ENCODE measurements around the gene PARD3B.

The PARD3B gene

DNA sequence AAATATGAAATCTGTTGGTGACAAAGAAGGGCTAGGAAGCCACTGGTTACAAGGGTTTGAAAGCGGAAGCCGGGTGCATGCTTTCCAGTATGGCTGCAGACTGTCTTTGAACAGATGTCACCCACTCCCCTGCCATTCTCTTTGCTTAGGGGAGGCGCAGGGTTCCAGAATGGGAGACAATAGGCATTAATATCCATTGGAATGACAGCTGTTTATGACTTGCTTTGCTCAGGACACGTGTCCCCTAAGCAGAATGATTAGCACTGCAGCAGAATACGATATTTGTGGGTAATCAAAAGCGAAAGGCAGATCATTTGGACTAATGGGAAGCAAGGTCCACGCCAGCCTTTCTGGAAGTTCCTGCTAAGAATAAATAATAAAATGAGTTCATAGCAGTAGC is 1111.2 kb downstream of the PARD3B start:
- FAIRE-seq (no peak), DNase-seq (ENCODE audit: insufficient read length, low spot score) (no peak)
- TF ChIP-seq POLR2AphosphoS5 (IDR thresholded peaks at IDR 0.05; ENCODE audit: low read depth, low read length), result no peak
- TF ChIP-seq TAF1 (IDR thresholded peaks at IDR 0.05; ENCODE audit: low read depth, low read length), result no peak
- TF ChIP-seq PAX5 (IDR thresholded peaks at IDR 0.05; ENCODE audit: insufficient read depth, low read length, severe bottlenecking), result no peak
- TF ChIP-seq POLR2A (IDR thresholded peaks at IDR 0.05; ENCODE audit: low read depth, low read length), result no peak
- TF ChIP-seq POU2F2 (IDR thresholded peaks at IDR 0.05; ENCODE audit: low read depth, low read length), result no peak
- no peak for TF ChIP-seq SPI1 (IDR thresholded peaks at IDR 0.05; ENCODE audit: low read depth, low read length)

DNA sequence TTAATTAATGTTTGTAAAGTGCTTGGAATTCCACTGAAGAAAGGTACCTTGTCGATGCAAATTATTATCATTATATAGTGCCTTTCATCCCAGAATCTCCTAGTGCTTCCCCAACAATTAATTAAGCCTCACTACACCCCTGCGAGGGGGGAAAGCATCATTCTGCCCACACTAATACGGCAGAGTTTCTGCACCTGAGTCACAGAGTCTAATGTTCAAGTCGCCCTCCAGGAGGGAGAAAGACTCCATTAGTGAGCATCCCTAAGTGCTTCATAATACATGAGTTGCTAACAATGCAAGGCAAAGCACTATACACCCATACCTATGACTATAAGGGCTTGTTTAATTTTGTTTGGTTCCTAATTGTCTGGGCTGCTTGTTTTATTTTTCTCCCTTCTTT is 1111.7 kb downstream of the PARD3B start:
- FAIRE-seq, result no peak
- TF ChIP-seq POU2F2 (IDR thresholded peaks at IDR 0.05; ENCODE audit: low read depth, low read length), result no peak
- no peak for TF ChIP-seq PAX5 (IDR thresholded peaks at IDR 0.05; ENCODE audit: insufficient read depth, low read length, severe bottlenecking)
- TF ChIP-seq POLR2AphosphoS5 (IDR thresholded peaks at IDR 0.05; ENCODE audit: low read depth, low read length), result no peak
- TF ChIP-seq POLR2A (IDR thresholded peaks at IDR 0.05; ENCODE audit: low read depth, low read length), result no peak
- TF ChIP-seq SPI1 (IDR thresholded peaks at IDR 0.05; ENCODE audit: low read depth, low read length), result no peak
- no peak for DNase-seq (ENCODE audit: insufficient read length, low spot score)

DNA sequence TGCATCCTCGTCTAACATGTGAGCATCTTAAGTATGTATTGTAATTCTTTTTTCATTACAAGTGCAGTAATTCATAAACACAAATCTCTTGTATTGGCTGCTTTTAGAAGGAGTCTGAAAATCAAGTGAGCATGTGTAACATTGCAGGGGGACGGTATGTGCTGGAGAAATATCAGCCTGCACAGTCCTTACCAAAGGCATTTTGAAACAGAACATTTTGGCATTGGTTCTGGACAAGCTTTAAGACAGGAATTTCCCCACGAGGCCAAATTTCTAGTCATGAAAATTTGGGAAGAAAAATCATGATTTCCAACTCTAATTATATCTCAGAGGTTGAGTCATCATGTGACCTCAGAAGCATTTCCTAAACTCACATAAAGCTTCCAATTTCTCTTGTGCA is 1112.3 kb downstream of the PARD3B start:
- DNase-seq (ENCODE audit: insufficient read length, low spot score) (no peak), FAIRE-seq (no peak)
- no peak for TF ChIP-seq POU2F2 (IDR thresholded peaks at IDR 0.05; ENCODE audit: low read depth, low read length)
- TF ChIP-seq SPI1 (IDR thresholded peaks at IDR 0.05; ENCODE audit: low read depth, low read length), result no peak
- TF ChIP-seq TAF1 (IDR thresholded peaks at IDR 0.05; ENCODE audit: low read depth, low read length), result no peak
- no peak for TF ChIP-seq POLR2A (IDR thresholded peaks at IDR 0.05; ENCODE audit: low read depth, low read length)
- no peak for TF ChIP-seq PAX5 (IDR thresholded peaks at IDR 0.05; ENCODE audit: insufficient read depth, low read length, severe bottlenecking)
- no peak for TF ChIP-seq POLR2AphosphoS5 (IDR thresholded peaks at IDR 0.05; ENCODE audit: low read depth, low read length)

DNA sequence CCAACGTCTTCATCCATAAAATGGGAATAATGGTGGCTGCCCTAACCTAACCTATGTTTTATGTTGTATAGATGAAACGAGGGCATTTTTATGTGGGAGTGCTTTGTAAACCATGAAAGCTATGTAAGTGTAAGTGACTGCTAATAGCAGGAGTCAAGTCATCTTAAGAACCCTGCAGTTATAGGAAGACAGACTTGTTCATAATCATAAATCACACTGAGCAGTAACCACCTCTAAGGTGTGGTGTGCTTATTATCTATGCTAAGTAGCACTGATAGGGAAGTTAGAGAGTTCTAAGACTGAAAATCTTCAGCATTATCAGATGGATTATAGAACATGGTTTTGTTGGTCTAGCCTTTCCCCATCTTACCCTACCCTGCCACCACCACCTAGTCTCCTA is 1112.8 kb downstream of the PARD3B start:
- FAIRE-seq, result no peak
- no peak for TF ChIP-seq POU2F2 (IDR thresholded peaks at IDR 0.05; ENCODE audit: low read depth, low read length)
- no peak for TF ChIP-seq POLR2AphosphoS5 (IDR thresholded peaks at IDR 0.05; ENCODE audit: low read depth, low read length)
- TF ChIP-seq PAX5 (IDR thresholded peaks at IDR 0.05; ENCODE audit: insufficient read depth, low read length, severe bottlenecking), result no peak
- TF ChIP-seq POLR2A (IDR thresholded peaks at IDR 0.05; ENCODE audit: low read depth, low read length), result no peak
- TF ChIP-seq TAF1 (IDR thresholded peaks at IDR 0.05; ENCODE audit: low read depth, low read length), result no peak
- no peak for TF ChIP-seq SPI1 (IDR thresholded peaks at IDR 0.05; ENCODE audit: low read depth, low read length)
- no peak for DNase-seq (ENCODE audit: insufficient read length, low spot score)

DNA sequence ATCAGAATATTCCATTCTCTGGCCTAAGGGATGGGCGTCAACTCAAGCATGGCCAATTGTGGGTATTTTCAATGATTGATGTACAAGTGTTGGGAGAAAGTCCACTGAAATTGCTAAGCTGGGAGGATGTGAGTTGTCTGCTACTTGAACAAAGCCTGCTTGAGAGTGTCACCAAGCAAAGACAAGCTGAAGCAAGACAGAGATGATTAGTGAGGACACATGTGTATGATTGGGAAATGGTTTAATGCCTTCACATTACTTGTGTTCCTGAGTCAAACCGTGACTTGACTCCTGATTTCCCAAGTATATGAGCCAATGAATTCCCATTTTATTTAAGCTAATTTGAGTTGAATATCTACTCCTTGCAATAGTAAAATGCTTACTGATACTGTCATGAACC is 1113.3 kb downstream of the PARD3B start:
- DNase-seq (ENCODE audit: insufficient read length, low spot score) (no peak), FAIRE-seq (peak; percentile 56)
- no peak for TF ChIP-seq POLR2AphosphoS5 (IDR thresholded peaks at IDR 0.05; ENCODE audit: low read depth, low read length)

DNA sequence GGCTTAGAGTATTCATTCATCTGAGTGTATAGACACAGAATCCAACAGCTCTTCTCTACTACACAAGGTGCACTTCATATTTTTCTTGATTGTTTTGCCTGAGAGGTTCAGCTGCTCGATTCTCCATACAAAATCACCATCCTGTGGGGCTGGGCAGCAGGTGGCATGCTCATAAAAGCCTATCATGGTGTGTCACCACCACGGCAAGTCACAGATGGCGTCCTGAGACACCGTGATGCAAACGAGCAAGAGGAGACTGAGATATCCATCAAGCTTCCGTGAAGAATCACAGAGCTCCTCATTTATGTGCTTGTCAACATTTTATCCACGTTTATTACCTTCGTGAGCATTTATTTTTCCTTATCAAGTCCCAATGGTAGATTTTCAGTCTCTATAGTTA is 1114.6 kb downstream of the PARD3B start:
- no peak for DNase-seq (ENCODE audit: insufficient read length, low spot score)
- no peak for FAIRE-seq
- TF ChIP-seq POU2F2 (IDR thresholded peaks at IDR 0.05; ENCODE audit: low read depth, low read length), result no peak
- no peak for TF ChIP-seq SPI1 (IDR thresholded peaks at IDR 0.05; ENCODE audit: low read depth, low read length)
- no peak for TF ChIP-seq POLR2AphosphoS5 (IDR thresholded peaks at IDR 0.05; ENCODE audit: low read depth, low read length)
- no peak for TF ChIP-seq TAF1 (IDR thresholded peaks at IDR 0.05; ENCODE audit: low read depth, low read length)
- TF ChIP-seq PAX5 (IDR thresholded peaks at IDR 0.05; ENCODE audit: insufficient read depth, low read length, severe bottlenecking), result no peak
- TF ChIP-seq POLR2A (IDR thresholded peaks at IDR 0.05; ENCODE audit: low read depth, low read length), result no peak

DNA sequence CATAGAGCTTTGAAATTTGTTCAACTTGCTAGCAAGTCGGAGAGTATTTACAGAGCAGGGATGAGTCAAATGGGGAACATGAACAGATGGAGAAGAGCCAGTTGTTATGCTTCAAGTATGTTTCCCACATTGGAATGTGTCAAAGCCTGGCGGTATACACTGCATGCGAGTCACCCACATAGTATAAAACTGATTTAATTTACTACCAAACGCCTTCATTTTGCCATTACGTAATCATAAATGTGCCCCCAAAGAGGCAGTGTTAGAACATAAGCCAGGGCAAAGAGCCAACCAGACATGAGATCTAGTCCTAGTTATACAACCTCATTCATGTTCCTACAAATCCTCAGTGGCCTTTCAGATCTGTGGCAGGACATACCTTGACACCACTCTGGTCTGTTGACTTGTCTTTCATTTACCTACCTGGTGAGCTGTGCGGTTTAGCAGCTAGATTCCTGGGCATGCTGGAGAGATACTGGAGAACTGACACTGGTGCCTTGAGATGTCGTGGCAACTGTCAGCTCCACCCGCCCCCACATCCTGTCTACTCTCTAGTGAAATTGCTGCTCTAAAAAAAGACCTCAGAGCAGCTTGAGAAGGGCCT is 1115.3 kb downstream of the PARD3B start:
- FAIRE-seq (peak; percentile 74), DNase-seq (ENCODE audit: insufficient read length, low spot score) (no peak)
- TF ChIP-seq PAX5 (IDR thresholded peaks at IDR 0.05; ENCODE audit: insufficient read depth, low read length, severe bottlenecking) (no peak), POLR2AphosphoS5 (IDR thresholded peaks at IDR 0.05; ENCODE audit: low read depth, low read length) (no peak), POLR2A (IDR thresholded peaks at IDR 0.05; ENCODE audit: low read depth, low read length) (no peak)

DNA sequence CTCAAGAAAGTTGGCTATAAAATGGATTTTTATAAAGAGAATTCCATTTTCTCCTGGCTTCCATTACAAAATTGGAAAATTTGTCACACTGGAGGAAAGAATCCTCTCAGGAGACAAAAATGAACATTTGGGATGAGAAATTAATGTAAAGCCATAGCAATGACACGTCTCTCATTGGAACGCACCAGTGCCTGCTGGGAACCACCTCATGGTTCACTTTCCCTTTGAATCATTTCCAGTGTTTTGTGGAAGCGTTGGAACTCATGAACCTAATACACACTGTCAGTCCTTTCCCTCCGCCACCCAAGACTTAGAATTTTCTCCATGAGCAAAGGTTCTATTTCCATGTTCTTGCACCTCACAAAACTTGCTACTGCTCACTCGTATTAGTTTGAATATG is 1116.0 kb downstream of the PARD3B start:
- no peak for DNase-seq (ENCODE audit: insufficient read length, low spot score)
- FAIRE-seq, result no peak
- TF ChIP-seq TAF1 (IDR thresholded peaks at IDR 0.05; ENCODE audit: low read depth, low read length) (no peak), SPI1 (IDR thresholded peaks at IDR 0.05; ENCODE audit: low read depth, low read length) (no peak), POU2F2 (IDR thresholded peaks at IDR 0.05; ENCODE audit: low read depth, low read length) (no peak), POLR2A (IDR thresholded peaks at IDR 0.05; ENCODE audit: low read depth, low read length) (no peak), PAX5 (IDR thresholded peaks at IDR 0.05; ENCODE audit: insufficient read depth, low read length, severe bottlenecking) (no peak), POLR2AphosphoS5 (IDR thresholded peaks at IDR 0.05; ENCODE audit: low read depth, low read length) (no peak)

DNA sequence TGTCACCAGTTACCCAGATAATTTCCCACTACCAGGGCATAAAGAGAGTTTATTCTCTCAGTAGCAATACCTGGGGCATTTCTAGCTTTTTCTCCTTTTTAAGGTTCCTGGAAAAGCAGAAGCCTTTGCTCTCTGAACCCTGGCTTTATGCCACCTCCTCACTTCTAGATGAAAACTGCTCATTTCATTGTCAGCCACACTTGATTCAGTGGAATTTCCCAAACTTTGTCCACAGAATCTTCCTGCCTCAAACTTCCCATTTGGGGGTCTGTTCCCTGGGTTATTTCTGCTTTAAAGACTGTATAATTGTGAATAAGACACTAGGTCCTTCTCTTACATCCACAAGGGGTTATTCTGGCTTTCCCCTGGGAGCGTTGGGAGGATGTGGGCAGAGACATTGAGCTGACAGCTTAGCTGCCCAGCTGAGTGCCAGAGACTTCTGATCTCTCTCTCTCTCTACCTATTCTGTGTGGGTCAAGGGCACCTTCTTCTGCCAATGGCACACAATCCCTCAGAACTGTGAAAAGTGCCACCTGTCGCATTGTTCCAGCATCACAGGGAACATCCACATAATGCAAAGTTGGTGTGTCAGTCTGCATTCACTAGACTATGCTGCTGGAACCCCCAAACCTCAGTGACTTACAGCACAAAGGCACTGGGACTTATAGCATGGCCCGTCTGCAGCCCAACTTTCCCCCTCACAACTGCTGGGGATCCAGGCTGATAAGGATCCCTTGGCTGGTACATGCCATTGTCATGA is 1117.1 kb downstream of the PARD3B start:
- DNase-seq (ENCODE audit: insufficient read length, low spot score) (no peak), FAIRE-seq (peak; percentile 58)
- TF ChIP-seq PAX5 (IDR thresholded peaks at IDR 0.05; ENCODE audit: insufficient read depth, low read length, severe bottlenecking), result no peak
- TF ChIP-seq TAF1 (IDR thresholded peaks at IDR 0.05; ENCODE audit: low read depth, low read length), result no peak
- no peak for TF ChIP-seq POU2F2 (IDR thresholded peaks at IDR 0.05; ENCODE audit: low read depth, low read length)
- no peak for TF ChIP-seq POLR2AphosphoS5 (IDR thresholded peaks at IDR 0.05; ENCODE audit: low read depth, low read length)
- TF ChIP-seq SPI1 (IDR thresholded peaks at IDR 0.05; ENCODE audit: low read depth, low read length), result no peak
- TF ChIP-seq POLR2A (IDR thresholded peaks at IDR 0.05; ENCODE audit: low read depth, low read length), result no peak

DNA sequence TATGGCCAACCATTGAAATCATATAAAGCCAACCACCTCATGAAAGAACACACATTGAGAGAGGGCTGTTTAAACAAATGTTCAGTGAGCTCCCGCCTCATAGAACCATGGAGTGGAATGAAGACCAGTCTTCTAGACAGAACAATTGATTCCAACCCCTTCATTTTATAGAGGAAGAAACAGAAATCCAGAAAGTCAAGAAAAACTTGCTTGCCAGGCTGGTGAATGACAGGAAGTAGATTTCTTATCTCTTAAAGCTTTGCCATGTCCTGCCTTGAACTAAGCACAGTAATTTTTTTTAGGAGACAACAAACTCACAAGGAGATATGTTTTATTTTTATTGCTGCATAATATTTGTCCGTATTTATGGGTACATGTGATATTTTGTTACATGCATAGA is 1120.5 kb downstream of the PARD3B start:
- DNase-seq (ENCODE audit: insufficient read length, low spot score) (no peak), FAIRE-seq (no peak)
- TF ChIP-seq POU2F2 (IDR thresholded peaks at IDR 0.05; ENCODE audit: low read depth, low read length), result no peak
- no peak for TF ChIP-seq PAX5 (IDR thresholded peaks at IDR 0.05; ENCODE audit: insufficient read depth, low read length, severe bottlenecking)
- TF ChIP-seq TAF1 (IDR thresholded peaks at IDR 0.05; ENCODE audit: low read depth, low read length), result no peak
- TF ChIP-seq SPI1 (IDR thresholded peaks at IDR 0.05; ENCODE audit: low read depth, low read length), result no peak
- TF ChIP-seq POLR2AphosphoS5 (IDR thresholded peaks at IDR 0.05; ENCODE audit: low read depth, low read length), result no peak
- TF ChIP-seq POLR2A (IDR thresholded peaks at IDR 0.05; ENCODE audit: low read depth, low read length), result no peak

All from GM12891 (cell line).